Measurements from ENCODE around the gene KRTAP2-4.

DNA sequence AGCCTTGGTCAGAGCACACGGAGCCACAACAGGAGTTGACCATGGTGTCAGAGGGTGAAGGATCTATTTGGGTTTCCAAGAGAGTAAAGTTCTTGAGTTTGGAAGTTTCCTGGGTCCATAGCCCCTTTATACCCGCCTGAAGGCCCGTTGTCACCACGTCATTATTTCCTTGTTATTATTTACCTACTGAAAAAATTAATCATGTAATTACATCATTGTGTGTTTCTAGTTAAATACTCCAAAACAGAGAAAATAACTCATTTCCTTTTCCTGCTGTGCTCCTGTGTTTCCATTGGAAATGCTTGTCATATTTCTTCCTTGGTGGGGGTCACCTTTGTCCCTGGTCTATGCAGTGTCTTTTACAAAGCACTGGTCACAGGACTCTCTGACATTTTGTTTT is 32.4 kb upstream of the KRTAP2-4 start, which contains the start of gene KRTAP4-8:
- TF ChIP-seq, protein P1, sequence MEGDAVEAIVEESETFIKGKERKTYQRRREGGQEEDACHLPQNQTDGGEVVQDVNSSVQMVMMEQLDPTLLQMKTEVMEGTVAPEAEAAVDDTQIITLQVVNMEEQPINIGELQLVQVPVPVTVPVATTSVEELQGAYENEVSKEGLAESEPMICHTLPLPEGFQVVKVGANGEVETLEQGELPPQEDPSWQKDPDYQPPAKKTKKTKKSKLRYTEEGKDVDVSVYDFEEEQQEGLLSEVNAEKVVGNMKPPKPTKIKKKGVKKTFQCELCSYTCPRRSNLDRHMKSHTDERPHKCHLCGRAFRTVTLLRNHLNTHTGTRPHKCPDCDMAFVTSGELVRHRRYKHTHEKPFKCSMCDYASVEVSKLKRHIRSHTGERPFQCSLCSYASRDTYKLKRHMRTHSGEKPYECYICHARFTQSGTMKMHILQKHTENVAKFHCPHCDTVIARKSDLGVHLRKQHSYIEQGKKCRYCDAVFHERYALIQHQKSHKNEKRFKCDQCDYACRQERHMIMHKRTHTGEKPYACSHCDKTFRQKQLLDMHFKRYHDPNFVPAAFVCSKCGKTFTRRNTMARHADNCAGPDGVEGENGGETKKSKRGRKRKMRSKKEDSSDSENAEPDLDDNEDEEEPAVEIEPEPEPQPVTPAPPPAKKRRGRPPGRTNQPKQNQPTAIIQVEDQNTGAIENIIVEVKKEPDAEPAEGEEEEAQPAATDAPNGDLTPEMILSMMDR (conservative IDR thresholded peaks at IDR 0.05 in 1 of 2, IDR thresholded peaks at IDR 0.05 in 1 of 2; ENCODE audit: low read depth in 1 of 2, low read length in 2 of 2): no peak
- no peak for TF ChIP-seq EZH2 (IDR thresholded peaks at IDR 0.05; ENCODE audit: low read length, missing control alignments)
